ENCODE results near the gene KANSL1. TPM values are rescaled to one million over a fixed set of nuclear protein-coding genes. Genes with fewer than 3 reads are reported as not detected.

The KANSL1 gene
- total RNA-seq = 108 and 194 TPM in 2 replicates

GRCh38 chr17:46193151-46193625, at the start of gene KANSL1:
TSS of gene KANSL1 (minus strand) at chr17:46193429. CDS start at chr17:46172143, 21,286 bp downstream.

GRCh38 chr17:45998987-45999899, 194.0 kb downstream of the KANSL1 start, which contains the start of gene STH:
TSS of gene STH (plus strand) at chr17:45999250. CDS start at chr17:45999280, 30 bp downstream.

Small RNAs within 50 kb of the gene (small RNA-seq; reads per million reads assigned to genes)
- not detected for gene RF00019

Other genes with a start within 250 kb of the KANSL1 start
- gene STH, start 194.2 kb downstream of the KANSL1 start, total RNA-seq = not detected in 2 replicates
- 2.9 and 8.2 TPM in 2 replicates for gene LRRC37A, start 101.7 kb upstream of the KANSL1 start, total RNA-seq
- 2.9 and 7.5 TPM in 2 replicates for gene ARL17B, start 168.3 kb upstream of the KANSL1 start, total RNA-seq

All from thoracic aorta endothelial cell (primary cell).